ENCODE data around the gene NDUFA13. TPM values are rescaled to one million over a fixed set of nuclear protein-coding genes. Genes with fewer than 3 reads are reported as not detected.

NDUFA13 gene
- total RNA-seq, 1 donor from 2014 or later: 86.8 TPM

DNA sequence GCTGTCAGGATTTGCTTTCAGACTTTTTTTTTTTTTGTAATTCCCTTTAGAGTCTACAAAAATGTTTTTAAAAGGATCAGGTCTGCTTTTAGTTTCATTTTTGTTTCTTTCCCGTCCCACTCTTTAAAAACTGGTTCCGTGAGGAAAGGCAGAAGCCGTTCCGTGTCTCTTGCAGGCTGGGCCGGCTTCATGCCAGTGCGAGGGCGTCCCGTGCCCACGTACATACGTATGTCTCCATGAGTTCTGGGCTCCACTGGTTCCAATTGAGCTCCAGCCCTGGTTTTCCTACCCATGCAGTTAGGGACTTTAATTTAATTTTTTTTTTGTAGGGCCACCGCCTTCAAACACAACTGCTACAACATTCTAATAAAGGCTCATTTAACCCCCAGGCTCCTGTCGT lies 9.4 kb upstream of the NDUFA13 start:
- FAIRE-seq: no peak

DNA sequence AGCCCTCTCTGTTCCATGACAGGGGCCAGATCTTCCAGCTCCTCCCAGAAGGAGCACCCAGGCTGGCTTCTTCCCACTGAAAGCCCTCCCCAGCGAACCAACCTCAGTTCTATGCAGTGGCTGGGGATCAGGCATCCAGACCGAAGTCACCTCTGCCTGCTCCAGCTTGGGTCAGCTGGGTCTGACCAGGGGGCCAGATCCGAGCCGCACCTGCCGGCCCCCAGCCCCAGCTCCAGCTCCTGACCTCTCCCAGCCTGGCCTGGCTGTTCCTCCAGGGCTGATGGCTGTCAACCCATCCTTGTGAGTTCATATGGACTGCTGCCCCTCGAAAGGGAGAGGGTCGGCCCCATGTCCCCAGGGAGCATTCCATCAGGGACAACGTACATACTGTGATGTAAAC lies 8.7 kb upstream of the NDUFA13 start:
- no peak for FAIRE-seq
- no peak for DNase-seq (ENCODE audit: low spot score in 2 of 2)

More for the DNA sequence above, 9.4 kb upstream of the NDUFA13 start:
- no peak for DNase-seq (ENCODE audit: low spot score in 2 of 2)

DNA sequence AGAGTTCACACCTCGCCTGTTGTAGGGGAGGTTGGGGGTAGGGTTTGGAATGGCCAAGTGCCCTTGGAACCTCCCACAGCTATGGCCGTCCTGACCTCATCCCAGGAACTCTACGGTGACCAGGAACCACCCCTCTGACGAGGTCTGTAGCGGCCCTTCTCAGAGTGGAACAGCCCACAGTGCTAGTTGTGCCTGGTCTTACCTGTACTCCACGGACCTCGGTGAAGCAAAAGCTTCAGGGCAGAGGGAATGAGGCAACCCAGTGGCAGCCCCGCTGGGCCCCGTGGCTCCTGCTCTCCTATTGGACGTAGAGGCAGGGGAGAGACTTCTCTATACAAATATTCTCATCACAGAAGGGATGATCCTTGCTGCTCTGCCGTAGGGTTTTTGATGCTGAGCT lies 7.8 kb upstream of the NDUFA13 start:
- DNase-seq (ENCODE audit: low spot score in 2 of 2) (no peak), FAIRE-seq (no peak)

DNA sequence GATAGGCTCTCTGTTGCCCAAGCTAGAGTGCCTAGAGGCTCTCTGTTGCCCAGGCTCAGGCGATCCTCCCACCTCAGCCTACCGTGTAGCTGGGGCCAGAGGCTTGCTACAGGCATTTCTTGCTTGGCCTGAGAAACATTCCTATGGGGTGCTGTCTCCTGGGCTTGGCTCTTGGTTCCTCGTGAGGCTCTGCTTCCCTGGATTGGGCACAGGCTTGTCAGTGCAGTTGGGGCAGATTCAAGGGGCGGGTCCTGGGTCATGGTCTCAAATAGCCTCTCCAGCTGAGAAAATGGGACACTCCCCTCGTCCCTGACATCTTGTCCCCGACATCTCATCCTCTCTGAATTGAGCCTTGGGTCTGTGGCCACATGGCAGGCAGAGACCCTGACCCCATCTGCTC lies 5.6 kb upstream of the NDUFA13 start:
- DNase-seq (ENCODE audit: low spot score in 2 of 2): no peak
- no peak for FAIRE-seq

DNA sequence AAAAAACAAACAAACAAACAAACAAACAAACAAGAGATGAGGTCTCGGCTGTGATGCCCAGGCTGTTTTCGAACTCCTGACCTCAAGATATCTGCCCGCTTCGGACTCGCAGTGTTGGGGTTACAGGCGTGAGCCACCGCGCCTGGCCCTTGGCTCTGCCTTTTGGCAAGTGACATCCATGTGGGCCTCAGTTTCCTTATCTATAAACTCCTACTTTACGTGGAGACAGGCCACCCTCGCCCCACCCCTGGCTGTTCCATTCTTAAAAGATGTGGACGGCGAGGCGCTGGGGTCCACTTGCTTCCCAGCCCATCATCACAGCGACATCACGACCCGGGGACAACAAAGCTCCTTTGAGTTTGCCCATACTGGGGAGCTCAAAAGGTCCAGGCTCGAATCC lies 2.3 kb upstream of the NDUFA13 start:
- no peak for FAIRE-seq
- no peak for DNase-seq (ENCODE audit: low spot score in 2 of 2)

DNA sequence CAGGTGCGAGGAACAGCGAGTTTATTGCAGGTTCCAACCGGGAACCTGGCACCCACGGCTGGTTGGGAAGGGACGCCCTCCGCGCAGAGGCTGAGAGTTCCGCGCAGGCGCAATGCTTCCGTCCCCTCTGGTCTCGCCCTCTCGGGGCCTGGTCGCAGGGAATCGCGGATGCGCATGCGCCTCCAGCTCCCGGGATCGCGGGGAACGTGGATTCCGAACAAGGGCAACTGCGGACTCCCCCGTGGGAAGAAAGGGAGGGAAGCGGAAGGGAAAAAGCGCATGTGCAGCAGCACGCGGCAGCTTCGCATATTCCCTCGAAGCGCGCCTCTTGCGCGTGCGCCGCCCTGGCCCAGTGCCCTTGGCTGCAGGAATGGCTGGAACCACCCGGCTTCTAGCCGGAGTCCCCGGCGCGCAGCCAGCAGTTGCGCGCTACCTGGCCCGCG lies 1.8 kb upstream of the NDUFA13 start:
- FAIRE-seq (no peak), DNase-seq (ENCODE audit: low spot score in 2 of 2) (no peak)

DNA sequence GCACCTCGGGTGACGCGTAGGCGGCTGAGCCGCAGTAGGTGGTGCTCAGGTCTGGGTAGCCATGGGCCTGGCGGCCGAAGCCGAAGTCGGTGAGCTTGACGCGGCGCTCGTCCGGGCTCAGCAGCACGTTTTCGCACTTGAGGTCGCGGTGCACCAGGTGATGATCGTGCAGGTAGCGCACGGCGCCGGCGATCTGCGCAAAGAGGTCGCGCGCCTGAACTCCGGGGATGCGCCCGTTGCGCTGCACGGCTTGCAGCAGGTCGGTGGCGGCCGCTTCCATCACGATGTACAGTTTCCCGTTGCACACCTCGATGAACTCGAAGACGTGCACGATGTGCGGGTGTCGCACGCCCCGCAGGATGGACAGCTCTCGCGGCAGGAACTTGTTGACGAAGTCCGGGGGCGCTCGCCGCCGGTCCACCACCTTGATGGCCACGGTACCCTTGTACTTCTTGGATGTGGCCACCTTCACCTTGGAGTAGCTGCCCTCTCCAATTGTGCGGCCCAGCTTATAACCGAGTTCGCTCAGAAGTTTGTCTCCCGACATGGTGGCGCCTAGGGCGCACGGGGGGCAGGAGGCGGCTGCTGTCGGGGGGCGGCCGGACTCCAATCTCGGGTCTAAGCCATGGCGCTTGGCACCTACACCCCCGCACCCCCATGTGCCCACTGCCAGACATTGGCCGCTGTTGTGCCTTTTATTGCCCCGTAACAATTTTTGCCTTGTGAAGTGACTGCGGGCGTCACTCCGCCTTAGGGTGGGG lies 964 bp upstream of the NDUFA13 start, which contains the start of gene TSSK6:
TSS of gene TSSK6 (minus strand) at position 668 of the 761 bp plus-strand sequence. CDS start at position 547, 121 bp downstream.
- DNase-seq (ENCODE audit: low spot score in 2 of 2) (no peak), FAIRE-seq (no peak)

DNA sequence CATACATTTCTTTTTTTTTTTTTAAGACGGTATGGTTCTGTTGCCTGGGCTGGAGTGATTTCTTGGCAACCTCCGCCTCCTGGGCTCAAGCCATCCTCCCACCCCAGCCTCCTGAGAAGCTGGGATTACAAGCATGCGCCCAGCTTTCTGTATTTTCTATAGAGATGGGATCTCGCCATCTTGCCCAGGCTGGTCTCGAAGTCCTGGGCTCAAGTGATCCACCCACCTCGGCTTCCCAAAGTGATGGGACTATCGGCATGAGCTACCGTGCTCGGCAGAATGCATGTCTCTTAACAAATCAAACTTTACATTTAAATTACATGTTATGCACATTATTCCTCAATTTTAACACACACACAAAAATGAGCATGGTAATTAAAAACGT lies 1.2 kb downstream of the NDUFA13 start:
- no peak for FAIRE-seq
- no peak for DNase-seq (ENCODE audit: low spot score in 2 of 2)

DNA sequence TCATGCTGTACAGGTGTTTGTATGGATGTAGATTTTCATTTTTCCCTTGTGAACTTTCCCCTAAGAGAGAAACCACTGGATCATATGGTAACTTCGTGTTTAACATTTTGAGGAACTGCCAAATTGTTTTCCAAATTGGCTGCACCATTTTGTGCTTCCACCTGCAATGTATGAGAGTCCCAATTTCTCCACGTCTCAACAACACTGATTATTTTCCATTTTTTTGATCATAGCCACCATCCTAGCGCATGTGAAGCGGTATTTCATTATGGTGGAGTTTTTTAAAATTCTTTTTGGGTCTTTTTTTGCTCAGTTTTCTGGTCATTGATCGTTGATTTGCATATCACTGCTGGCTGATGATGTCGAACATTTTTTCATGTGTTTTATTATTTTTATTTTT lies 5.0 kb downstream of the NDUFA13 start:
- no peak for FAIRE-seq
- DNase-seq (ENCODE audit: low spot score in 2 of 2): no peak

DNA sequence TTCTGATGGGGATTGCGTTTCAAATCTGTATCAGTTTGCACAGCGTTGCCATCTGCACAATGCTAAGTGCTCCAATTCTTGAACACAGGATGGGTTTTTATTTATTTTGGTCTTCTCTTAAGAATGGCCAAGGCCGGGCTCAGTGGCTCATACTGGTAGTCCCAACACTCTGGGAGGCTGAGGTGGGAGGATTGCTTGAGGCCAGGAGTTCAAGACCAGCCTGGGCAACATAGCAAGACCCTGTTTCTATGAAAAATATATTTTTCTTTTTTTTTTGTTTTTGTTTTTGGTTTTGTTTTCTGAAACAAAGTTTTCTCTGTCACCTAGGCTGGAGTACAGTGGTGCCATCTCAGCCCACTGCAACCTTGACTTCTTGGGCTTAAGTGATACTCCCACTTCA lies 7.2 kb downstream of the NDUFA13 start:
- no peak for DNase-seq (ENCODE audit: low spot score in 2 of 2)
- no peak for FAIRE-seq

DNA sequence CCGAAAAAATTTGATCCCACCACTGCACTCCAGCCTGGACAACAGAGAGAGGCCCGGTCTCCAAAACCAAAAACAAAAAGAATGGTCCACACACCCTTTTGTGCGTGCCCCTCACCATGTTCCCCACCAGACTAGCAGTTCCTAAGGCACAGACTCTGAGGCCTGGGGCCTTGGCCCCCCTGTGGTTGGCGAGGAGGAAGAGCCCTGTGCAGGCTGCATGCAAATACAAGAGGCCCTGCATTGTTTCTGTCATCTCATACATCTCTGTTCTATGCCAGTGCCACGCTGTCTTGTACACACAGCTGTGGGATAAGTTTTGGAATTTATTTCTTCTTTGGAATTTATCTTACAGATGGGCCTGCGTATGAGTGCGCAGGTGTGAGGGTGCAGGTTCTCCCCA lies 8.0 kb downstream of the NDUFA13 start:
- no peak for DNase-seq (ENCODE audit: low spot score in 2 of 2)
- FAIRE-seq: no peak

DNA sequence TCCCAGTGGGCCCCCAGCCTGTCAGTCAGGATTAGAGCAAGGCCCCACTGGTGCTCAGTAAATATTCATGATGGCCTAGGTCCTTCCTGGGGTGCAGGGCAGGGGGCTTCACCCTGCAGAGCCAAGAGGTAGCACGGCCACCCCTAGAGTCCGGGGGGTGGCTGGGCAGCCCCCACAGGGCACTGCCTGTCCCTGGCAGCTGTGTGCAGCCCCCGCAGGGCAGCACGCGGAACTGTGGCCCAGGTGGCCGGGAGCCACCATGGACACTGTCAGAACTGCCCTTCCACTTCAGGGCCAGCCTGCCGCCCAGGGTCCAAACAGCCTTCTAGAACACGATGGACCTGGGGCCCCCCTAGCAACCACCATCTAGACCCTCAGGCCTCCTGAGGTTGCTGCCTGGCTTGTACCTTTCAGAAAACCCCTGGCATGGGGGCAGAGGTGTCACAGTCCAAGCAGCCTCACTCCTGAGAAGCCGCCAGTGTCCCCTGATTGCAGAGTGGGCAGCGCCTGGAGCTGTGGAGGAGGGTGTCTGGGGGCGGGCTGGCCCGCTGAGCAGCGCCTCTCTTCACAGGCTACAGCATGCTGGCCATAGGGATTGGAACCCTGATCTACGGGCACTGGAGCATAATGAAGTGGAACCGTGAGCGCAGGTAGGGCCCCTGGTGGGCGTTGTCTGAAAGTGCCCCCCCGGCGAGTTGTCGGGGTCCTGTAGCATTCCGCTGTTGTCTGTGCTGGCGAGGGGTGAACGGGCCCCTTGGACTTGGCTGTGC lies 9.8 kb downstream of the NDUFA13 start:
- DNase-seq (ENCODE audit: low spot score in 2 of 2): no peak
- FAIRE-seq: no peak

DNA sequence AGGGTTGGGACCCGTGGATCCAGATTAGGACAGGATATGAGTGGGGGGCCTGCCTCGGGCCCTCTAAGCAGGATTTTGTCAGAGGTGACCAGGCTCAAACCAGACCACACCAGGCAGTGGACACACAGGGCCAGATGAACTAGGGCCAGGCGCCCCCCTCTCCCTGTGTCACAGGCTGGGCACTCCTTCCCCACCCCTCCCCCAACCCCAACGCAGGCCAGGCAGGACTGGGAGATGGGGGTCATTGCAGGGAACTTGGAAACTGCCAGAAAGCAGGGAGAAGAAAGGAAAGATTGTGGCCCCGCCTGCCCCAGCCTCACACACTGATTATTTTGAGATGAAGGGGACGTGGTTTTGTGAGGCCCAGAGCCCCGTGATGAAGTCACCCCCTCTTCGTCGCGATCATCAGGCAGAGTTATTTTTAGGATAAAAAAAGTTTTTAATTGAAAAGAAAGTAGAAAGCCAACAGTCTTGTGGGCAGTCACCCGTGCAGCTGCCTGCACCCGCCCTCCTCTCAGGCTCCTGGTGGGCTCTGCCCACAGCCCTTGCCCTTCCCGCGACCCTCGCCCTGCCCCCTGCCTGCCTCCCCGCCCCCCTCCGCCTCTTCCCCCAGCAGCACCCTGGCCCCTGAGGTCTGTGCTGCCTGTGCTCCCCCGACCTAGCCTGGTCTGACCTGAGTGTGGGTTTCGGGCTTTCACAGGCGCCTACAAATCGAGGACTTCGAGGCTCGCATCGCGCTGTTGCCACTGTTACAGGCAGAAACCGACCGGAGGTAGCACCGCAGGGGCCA lies 10.8 kb downstream of the NDUFA13 start:
- DNase-seq (ENCODE audit: low spot score in 2 of 2): no peak
- FAIRE-seq: no peak

DNA sequence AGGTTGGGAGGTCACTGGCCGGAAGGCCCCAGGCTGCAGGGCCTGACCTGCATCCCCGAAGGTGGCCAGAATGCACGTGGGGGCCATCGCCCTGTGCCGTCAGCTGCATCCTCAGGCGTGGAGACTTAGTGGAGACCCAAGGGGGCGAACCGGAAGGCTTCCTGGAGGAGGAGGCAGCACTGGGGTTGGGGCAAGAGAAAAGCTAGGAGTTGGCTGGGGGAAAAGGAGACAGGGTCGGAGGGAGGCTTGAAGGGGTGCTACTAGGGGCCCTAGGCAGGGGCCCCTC lies 11.3 kb downstream of the NDUFA13 start:
- DNase-seq (ENCODE audit: low spot score in 2 of 2) (no peak), FAIRE-seq (no peak)

DNA sequence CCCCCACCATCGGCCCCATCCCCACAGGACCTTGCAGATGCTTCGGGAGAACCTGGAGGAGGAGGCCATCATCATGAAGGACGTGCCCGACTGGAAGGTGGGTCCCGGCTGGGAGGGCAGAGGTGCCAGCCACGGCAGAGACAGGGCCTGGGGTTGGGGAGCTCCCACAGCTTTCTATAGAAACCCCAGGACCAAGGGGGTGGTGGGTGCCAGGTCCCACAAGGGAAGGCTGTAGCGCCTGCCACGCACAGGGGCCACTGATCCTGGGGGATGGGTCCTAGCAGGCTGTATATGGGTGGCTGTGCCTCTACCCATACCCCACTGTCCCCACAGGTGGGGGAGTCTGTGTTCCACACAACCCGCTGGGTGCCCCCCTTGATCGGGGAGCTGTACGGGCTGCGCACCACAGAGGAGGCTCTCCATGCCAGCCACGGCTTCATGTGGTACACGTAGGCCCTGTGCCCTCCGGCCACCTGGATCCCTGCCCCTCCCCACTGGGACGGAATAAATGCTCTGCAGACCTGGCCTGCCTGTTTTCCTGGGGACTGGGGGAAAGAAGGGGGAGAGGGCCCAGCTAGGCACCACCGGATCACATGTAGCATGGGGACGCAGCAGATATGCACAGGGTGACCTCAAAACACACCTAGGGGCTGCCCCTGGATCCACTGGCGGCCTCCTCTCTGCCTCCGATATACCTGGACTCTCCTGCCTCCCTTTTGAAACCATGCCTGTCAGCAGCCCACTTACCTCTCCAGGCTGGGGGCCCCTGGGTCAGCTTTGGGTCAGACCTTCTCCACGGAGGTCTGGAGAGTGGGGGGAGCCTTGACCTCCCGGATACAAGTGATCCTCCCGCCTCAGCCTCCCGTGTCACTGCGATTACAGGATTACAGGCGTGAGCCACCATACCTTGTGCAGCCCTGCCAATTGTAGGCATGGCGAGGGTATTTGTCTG lies 11.9 kb downstream of the NDUFA13 start:
- no peak for FAIRE-seq
- no peak for DNase-seq (ENCODE audit: low spot score in 2 of 2)

DNA sequence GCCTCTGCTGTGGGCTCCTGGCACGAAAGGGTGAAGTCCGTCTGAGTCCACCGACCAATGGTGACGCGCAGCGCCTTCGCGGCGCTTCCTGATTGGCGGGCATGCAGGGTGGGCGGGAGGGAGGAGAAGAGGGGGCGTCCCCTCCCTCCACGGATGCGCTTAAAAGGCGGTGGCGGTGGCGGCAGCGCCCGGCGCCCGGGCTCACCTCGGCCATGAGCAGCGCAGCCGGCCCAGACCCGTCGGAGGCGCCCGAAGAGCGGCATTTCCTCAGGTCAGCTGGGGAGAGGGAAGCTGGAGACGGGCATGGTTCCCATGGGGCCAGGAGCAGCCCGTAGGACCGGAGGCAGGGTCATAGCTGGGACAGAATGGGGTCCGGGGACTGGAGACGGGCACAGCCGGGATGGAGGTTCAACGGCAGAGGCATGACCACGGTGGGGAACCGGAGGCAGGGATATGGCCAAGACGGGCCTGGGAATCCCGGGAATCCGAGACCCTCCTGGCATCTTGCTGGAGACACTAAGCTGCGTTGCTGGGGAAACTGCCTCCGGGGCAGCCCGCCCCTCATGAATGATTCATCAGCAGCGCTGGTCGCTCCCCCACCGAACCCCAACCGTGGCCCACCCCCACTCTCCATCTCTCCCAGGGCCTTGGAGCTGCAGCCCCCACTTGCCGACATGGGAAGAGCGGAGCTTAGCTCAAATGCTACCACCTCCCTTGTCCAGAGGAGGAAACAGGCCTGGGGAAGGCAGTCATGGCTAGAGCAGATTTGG lies 12.9 kb downstream of the NDUFA13 start, which contains the start of gene YJEFN3:
TSS of gene YJEFN3 (plus strand) at position 191 of the 770 bp plus-strand sequence. CDS start at position 213, 22 bp downstream.
- peak; percentile 75 to 84 for DNase-seq (ENCODE audit: low spot score in 2 of 2)
- no peak for FAIRE-seq

DNA sequence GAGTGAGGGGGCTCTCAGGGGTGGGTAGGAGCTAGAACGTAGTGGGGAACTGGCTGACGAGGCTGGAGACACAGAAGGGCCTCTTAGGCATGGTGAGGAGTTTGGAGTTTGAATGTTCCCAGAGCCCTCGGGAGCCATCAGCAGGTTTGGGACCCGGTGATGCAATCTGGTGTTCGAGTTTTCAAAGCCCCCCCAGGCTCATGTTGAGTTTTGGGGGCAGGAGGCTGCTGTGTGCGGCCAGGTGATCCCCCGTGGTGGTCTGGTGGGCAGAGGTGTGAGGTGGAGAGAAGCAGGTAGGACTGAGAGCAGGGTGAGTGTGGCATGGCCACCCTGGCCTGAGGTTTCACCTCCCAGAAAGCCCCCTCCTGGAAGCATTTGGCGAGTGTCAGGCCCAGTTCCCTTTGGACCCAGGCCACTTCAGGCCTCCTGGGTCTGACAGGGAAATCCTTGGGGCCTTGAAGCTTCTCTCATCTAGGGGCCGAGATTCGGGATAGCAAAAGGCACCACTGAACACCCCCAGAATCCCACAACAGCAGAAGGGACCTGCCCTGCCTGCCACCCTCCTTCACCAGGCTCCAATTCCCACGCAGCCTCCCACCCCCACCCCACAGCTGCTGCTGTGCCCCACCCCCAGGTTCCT lies 13.9 kb downstream of the NDUFA13 start:
- no peak for FAIRE-seq
- DNase-seq (ENCODE audit: low spot score in 2 of 2): no peak

DNA sequence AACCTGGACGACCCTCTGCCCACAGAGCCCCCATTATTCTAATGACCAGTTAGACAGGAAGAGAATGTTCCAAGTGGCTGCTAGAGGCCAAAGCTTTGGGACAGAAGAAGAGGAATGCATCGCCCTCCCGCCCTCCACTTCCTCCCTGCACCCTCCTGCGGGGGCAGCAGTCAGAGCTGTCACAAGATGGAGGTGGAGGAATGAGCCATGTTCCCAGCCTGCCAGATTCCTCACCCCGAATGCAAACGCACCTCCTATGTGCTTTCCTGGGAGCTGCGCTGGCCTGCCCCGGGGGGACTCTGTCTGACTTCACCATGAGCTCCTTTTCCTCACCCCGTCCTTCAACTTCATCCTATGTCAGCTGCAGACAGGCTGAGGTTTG lies 14.4 kb downstream of the NDUFA13 start:
- DNase-seq (ENCODE audit: low spot score in 2 of 2): no peak

DNA sequence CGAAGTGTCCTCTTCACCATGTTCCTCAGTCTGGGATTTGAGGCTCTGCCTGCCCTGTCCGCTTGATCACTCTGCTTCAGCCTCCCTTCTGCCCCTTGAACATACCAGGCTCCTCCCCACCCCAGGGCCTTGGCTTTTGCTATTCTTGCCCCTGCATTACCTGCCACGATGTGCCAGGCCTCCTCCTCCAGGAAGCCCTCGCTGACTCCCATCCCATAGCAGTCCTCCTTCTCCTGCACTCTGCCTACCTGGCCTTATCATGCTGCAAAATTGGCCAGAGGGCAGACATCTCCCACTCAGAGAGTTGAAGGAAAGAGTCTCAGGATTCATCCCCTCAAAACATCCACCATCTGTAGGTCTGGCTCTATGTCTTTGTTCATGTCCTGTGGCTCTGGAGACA lies 14.9 kb downstream of the NDUFA13 start:
- no peak for DNase-seq (ENCODE audit: low spot score in 2 of 2)
- no peak for FAIRE-seq

More for the DNA sequence above, 14.4 kb downstream of the NDUFA13 start:
- FAIRE-seq: no peak
